Measurements from ENCODE around the gene ENTPD6.
"Not testable (repeated sequence)": the region's sequence is repeated elsewhere in the genome, so short reads cannot be mapped to it uniquely, and the experiment has no call there.

ENTPD6 gene

DNA sequence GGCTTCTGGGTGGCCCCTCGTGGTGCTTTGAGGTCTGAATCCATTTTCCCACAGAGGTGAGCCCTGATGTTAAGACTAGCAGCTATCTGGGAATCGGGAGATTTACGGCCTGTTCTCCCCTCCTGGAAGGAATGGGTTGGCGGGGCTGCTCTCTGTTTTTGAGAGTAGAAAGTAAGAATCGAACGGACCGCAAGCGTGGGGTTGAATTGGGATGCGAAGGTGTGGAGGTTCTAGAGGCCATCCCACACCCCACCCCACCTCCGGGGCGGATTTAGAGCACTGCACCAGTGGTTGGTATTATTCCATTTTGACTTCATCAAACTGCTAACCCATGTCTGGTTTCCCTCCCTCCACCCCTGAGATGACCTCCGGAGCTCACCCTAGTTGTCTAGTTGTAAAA lies 63.8 kb downstream of the ENTPD6 start:
- no peak for DNase-seq

DNA sequence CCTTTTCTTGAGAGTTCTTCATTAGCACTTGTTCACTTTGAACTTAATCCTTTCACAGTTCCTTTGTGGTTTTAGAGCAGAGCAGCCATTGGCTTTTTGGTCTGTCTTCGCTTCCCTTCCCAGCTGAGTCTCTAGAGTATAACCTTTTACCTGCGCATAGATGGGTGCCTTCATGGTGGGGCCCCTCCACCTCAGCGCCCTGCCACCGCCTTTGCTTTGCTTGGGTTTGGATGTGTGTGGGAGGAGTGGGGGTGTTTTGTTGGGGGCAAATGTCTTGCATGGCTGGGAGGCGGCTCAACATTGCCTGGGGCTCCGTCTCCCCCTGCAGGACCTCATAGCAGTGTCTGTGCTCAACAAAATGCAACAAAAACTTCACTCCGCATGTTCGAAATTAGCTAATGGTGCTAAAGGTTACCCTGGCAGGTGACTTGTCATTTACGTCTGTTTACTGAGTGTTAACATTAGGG lies 64.3 kb downstream of the ENTPD6 start:
- no peak for DNase-seq

DNA sequence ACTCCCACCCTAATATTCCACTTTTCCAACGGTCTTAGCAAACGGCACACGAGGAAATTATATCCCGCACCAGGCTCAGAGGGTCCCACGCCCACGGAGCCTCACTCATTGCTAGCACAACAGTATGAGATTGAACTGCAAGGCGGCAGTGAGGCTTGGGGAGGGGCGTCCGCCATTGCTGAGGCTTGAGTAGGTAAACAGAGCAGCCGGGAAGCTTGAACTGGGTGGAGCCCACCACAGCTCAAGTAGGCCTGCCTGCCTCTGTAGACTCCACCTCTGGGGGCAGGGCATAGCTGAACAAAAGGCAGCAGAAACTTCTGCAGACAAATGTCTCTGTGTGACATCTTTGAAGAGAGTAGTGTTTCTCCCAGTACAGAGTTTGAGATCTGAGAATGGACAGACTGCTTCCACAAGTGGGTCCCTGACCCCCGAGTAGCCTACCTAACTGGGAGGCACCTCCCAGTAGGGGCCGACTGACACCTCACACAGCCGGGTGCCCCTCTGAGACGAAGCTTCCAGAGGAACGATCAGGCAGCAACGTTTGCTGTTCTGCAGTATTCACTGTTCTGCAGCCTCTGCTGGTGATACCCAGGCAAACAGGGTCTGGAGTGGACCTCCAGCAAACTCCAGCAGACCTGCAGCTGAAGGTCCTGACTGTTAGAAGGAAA lies 65.4 kb downstream of the ENTPD6 start:
- not testable (repeated sequence) for DNase-seq

DNA sequence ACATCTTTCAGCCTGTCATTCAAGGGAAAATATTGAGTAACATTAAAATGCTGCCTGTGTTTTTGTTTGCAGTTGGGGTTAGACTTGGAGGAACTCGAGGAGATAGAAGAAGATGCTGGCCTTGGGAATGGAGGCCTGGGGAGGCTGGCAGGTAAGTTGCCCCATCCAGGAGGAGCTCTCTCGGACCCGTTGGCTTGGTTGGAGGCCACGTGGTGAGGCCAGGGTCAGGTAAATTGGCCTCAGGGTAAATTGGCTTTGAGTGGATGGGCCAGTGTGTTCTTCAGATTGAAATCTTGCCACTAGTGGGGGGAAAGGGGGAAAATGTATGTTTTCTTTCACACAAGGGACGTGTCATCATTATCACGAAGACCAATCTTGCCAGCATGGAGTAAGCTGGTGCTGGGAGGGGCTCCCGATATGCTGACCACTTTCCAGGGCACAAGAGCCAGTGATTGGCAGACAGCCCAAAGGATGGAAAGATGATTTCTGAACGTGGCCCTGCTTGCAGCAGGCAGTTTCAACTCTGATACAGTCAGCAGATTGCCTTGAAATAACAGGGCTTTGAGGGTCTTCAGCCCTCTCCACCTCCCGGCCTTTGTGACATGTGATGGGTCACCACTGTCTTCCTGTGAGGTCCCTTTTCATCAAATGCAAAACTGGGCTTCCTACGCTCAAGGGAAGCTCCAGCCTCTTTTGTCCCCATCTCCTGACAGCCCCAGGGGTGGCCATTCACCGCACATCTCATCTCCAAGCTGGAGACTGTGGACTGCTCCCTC lies 73.7 kb downstream of the ENTPD6 start:
- DNase-seq = no peak

DNA sequence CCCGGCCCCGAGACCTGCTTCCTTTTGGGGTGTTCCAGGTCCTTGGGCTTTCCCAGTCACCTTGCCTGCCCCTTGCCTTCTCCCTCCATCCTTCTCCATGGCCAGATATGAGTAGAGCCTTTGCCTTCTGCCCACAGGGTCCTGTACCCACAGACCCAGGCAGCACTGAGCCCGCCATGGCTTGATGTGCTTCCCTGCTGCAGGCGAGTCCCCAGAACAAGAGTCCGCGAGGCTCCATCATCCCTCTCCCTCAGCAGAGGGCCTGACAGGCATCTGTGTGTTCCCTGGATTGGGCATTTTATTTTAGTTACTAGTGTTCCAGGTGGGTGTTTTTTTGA lies 74.3 kb downstream of the ENTPD6 start:
- DNase-seq = no peak

DNA sequence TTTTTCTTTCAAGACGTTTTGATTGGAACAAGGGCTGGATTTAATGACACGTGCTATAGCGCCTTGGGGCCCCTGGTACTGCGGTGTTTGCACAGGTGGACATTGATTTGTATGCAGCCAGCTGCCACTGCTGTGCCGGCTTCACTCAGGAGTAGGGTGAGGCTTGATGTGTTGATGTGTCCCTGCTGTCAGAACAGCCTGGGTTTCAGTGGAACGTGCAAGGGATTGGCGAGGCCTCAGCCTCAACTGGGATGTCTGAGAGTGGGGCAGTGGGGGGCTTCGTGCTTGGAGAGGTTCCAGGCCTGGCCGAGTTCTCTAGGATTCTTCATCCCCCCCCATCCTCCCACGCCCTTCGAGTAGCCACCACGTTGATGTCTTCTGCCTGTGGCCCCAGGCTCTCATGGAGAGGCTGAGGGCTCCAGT lies 75.3 kb downstream of the ENTPD6 start:
- DNase-seq = no peak

DNA sequence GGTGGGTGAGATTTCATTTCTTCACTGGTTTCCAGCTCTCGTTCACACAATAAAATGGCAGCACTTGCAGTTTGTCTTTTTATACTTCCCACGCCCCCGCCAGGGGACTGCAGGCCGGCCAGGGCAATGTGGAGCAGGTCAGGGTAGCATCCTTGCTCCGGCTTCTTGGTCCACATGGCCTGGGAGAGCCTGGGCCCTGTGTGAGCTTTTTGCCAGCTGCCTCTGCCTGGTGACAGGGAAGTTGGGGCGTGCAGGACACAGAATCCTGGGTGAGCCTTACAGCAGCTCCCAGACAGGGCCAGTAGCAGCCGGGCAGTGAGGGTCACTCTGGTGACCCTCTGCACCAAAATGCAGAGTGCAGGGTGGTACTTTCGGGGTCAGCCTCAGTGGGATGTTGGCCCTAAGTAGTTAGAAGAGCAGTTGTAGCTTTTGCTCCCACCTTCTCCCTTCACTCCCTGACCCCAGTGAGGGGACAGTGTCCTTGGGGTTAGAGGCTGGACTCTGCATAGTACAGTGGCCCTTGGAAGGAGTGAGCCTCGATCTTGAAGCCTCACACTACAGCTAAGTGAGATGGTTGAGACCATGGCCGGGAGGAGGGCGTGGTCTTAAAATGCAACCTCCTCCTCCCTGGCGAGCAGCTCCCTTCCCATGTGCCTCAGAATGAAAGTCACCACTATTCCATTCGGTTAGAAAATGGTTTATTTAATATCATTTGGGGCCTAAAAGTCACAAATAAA lies 76.1 kb downstream of the ENTPD6 start:
- DNase-seq = no peak

DNA sequence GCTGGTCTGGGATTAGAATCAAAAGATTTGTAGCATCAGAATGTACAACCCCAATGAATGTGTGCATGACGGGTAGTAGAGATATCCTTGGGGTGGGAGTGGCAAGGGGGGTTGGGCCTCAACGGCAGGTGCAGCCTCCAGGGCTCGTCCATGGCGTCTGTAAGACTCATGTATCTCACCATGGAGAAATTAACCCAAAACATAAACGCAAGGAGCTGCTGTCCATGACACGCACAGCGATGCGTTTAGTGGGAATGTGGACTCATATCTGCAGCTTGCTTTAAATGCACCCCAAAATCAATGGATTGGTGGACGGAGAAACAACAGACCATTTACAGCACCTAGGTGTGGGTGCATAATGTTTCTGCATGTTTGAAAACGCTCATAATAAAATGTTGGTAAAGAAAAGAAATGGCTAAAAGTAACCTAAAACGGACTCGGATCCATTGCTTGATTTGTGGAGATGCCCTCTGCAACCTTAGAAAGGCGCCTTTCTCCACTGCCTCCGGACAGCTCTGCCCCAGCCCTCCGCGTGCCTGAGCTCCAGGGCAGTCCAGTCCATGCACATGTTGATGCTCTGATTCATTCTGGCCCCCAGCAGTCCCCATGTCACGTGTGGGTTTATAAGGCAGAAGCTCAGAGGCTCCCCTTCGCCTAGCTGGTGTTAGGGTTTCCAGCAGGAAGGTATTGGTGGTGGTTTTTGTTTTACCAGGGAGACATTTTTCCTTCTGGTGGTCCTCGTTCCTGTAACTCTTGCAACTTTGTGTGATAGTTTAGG lies 76.9 kb downstream of the ENTPD6 start:
- no peak for DNase-seq

DNA sequence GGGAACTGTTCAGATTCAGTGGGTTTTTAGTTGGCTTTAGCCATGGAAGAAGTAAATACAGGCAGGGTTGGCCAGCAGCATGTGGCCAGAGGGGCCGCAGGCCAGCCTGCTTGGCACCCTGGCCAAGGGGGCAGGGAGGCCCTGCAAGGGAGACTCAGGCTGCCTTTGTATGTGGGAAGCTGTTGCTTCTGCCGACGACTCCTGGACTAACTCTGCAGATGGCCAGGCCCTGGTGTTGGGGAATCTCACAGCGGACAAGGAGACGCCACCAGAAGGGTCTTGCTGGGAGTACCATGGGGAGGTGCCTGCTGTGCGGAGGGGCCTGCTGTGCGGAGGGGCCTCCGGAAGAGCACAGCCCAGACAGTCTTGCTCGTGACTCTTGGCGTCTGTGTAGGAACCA lies 77.5 kb downstream of the ENTPD6 start:
- DNase-seq = no peak

DNA sequence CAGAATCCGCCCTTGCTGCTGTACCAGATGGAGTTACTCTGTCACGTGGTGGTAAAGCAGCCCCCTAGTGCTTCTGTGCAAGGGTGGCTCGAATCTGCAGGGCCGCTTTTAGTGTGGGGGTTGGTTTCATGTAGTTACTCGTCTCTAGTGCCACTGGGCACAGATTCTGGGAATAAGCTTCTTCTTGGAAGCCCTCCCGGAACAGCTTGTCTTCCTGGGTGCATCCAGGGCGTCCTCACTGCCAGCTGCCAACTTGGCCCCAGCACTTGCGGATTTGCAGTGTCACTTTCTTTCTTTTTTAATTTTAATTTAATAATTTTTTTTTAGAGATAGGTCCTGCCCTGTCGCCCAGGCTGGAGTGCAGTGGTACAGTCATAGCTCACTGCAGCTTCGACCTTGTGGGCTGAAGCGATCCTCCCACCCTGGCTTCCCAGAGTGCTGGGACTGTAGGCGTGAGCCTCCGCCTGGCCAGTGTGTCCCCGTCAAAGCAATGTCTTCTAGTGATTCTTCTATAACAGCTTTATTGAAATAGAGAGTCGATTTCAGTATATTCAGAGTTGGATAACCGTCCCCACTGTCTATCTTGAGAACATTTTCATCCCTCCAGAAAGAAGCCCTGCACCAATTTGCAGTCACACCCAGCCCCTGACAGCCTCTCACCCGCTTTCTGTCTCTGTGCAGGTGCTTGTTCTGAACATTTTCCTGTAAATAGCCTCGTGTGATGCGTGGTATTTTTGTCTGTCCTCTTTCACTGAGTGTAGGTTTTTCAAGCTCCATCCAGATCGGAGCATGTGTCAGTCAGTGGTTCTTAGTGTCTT lies 78.2 kb downstream of the ENTPD6 start:
- DNase-seq = no peak

DNA sequence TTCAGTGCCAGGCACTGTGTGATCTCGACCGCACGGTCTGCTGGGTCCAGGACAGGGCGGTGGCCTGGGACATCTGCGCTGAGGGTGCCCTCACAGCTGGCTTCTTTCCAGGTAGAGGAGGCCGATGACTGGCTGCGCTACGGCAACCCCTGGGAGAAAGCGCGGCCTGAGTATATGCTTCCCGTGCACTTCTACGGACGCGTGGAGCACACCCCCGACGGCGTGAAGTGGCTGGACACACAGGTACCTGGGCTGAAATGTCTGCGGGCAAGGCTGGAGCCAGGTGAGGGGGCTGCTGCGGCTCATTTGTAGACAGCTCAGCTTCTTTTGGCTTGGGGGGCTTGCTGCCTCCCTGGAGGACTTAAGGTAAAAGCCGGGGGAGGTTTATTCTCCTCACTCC lies 79.0 kb downstream of the ENTPD6 start:
- no peak for DNase-seq

DNA sequence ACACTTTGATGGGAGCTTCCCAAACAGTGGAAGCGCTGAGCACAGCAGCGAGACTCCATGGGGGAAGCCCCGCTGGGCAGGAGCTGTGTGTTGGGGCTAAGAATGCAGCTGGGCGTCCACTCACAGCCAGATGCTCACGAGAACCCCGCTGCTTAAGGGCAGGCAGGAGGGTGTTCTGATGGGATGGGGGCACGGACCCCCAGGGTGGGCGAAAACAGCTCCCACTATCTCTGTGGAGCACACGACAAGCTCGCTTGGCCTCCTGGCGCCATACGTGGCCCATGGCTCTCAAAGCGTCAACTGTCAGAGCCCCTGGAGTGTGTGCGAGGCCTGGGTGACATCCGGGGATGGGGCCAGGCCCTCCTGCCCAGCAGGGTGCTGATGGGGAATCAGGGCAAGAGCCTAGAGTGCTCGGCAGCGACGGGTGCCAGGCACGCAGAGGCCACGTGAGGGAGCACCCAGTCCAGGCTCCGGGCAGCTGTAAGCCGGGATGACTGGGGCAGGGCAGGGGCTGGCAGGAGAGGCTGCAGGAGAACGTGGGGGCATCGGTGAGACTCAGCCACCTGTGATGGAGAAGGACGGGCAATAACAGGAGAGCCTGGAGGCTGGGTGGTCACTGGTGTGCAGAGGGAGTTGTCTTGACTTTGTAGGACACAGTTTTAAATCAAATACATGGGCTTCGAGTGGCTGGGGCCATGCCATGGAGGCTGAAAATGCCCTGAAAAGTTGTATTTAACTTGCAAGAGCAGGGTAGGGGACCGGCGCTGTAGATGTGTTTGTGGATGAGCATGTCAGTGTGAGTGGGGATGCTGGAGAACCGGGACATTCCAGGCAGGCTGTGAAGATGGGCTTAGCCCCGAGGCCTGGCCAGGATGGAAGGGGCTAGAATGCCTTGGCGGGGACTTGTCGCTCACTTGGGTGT lies 79.6 kb downstream of the ENTPD6 start:
- no peak for DNase-seq

DNA sequence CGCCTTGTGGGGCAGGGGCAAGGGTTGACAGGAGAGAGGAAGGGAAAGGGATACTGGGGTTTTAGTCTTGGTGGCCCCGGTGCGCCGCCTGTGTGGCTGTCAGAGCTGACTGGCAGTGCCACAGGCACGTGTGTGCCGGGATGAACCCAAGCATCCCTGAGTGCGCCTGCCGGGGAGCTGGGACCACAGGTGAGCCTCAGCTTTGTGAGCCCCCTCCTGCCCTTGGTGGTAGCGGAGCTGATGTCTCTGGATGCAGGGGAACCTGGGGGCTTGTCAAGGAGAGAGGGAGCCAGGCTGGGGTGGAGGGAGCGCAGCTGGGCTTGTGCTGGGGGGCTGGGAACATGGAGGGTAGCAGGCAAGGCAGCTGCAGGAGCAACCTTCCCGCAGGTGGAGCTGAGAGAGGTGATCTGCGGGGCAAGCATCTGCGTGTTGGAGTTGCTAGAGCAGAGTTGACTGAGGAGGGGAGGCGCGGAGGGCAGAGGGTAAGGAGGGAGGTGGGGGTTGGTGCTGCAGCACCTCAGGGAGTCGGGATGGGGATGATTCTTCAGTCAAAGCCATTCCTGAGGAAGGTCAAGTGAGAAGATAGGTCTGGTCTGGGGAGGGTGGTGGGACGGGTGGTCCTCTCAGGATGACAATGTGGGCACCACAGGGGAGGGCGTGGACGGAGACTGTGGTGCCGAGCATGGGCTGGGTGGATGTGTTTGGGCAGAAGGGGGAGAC lies 80.5 kb downstream of the ENTPD6 start:
- no peak for DNase-seq
